Colon (tissue), 2 donors: ENCODE data around the gene RDM1.
"Not testable (repeated sequence)": the region's sequence is repeated elsewhere in the genome, so short reads cannot be mapped to it uniquely, and the experiment has no call there.

Source experiments
- FAIRE-seq: peaks from 2 replicates; lab custom pipeline; 2012; peaks lifted over from hg19 to GRCh38; lab: Jason Lieb, UNC
- donor health status: control.
- donor health status: control.

Gene RDM1, protein sequence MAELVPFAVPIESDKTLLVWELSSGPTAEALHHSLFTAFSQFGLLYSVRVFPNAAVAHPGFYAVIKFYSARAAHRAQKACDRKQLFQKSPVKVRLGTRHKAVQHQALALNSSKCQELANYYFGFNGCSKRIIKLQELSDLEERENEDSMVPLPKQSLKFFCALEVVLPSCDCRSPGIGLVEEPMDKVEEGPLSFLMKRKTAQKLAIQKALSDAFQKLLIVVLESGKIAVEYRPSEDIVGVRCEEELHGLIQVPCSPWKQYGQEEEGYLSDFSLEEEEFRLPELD

DNA sequence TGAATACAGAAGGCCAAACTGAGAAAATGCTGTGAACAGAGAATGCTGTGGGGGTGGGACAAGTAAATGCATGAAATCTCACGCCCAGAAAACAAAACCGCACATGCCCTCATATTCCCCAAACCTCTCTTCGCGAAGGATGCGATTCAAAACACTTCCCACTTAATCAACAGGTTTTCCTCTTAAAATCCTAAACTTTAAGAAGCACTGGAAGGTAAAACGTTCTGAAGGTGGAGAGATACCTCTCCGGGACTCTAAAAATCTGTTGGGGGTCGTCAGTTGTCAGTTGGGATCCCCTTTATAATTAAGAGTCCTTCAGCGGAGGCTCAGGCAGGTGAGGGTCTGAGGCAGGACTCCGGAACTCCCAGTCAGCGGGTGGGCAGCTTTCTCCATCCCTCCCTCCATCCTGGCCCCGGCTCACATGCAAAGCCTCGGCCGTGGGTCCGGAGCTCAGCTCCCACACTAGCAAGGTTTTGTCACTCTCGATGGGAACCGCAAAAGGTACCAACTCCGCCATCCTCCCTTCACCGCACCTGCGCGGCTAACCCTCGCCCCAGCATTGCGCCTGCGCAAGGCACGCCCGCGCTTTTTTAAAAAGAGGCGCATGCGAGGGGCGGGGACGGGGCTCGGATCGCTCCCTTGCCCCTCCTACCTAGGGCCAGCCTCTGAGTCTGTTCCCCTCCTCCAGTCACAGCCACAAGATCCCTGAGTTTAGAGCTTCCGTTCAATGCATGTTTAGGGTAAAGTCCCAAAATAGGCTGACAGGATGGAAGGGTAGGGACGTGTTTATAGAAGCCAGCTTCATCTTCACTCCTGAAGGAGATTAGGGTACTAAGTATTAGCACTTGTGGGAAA, at the start of gene RDM1:
Gene RDM1, minus strand, starts transcription at position 563 of the 855 bp plus-strand sequence. Its CDS starts 46 bp downstream, at position 517.
- FAIRE-seq, result no peak

DNA sequence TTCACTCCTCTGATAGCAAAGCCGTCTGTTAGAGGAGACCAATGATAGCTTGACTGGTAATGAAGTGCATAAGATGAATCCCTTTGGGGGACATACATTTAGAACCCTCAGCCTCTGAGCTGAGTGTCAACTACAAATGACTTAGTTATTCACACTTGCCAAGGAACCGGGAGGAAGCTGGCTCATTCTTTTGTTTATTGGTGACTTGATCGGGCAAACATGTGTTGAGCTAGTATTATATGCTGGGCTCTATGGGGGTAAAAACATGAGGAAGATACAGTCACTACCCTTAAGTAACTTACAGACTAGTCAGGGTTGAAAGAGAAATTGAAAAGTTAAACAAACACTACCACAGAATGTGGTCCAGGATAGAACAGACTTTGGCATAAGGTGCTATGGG, 47.8 kb upstream of the RDM1 start:
- no peak for FAIRE-seq

DNA sequence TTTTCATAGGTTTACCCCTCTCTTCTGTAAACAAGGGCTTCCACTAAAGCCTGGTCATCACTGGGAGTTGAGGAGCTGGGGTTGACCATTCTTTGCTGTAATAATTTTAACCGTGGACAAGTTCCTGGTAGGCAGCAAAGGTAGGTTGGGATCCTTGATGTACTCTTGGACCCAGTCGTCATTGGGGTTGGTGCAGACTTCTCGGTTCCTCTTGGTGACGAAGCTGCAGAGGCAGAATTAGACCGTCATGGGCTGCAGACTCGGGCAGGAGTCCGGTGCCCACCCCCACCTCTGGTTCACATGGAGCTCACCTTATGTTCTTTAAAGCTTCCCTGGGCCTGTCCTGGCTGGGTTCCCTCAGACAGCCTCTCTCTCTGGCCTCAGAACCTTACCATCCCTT, 46.9 kb upstream of the RDM1 start:
- no peak for FAIRE-seq

DNA sequence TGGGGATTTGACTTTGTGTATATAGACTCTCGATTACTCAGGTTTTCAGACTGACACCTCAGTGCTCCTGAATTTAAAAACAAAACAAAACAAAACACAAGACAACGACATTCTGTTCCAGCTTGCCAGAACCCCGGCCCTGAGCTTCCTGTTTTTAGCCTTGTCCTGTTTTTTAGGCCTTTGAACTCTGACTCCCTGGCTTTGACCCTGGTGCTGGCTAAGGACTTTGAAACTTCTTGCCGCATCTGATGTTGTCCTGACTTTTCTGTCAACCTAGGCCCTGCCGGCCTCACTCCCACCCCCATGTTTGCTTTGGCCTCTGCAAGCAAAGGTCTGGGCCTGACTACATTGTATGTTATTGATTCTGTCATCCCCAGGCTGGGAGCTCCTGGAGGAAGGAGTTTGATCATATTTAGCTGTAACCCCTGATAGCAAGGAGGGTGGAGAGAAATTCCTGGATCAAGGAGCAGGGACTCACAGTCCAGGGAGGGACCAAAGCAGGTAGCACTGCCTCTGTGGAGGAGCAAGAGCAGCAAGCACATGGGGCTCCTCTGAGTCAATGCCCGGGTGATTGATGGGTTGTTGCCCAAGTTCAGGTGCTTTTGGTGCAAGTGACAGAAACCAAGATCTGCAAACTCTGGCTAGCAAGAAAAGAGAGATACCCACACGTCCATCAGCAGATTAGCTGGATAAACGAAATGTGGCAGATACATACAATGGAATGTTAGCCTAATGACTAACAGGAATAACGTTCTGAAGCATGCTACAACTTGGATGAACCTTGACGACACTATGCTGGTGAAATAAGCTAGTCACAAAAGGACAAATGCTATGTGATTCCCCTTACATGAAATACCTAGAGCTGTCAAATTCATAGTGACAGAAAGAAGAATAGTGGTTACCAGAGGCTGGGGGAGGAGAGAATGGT, 43.0 kb upstream of the RDM1 start:
- FAIRE-seq, result no peak

DNA sequence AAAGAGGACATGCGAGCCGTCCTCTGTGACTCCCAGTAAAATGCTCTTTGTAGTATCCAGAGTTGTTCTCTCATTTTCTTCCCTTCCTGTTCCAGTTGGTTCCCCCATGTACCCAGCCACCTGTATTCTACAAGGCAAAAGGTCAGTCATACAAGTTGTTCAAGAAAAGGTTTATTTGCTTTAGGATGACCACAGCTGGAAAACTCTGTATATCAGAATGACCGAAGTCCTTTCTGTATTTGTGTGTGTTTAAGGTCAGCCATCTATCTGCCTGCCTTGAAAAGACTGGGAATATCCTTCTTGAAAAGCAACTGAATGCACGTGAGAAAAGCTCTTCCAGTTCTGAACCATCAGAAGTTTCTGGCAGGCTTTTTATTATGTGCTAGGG, 42.4 kb upstream of the RDM1 start:
- no peak for FAIRE-seq

DNA sequence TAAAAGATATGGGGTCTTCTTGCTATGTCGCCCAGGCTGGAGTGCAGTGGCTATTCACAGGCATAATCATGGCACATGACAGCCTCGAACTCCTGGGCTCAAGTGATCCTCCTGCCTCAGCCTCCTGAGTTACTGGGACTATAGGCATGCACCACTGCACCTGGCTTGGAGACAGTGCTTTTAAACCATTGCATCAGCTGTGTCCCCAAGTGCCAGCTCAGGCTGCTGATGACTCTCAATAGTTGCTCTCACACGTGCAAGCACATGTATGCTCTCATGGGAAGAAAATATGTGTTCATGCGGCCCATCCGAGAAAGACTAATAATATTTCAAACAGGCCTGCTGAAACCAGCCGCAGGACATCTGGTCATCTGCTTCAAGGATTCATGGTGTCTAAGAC, 42.0 kb upstream of the RDM1 start:
- FAIRE-seq, result no peak

DNA sequence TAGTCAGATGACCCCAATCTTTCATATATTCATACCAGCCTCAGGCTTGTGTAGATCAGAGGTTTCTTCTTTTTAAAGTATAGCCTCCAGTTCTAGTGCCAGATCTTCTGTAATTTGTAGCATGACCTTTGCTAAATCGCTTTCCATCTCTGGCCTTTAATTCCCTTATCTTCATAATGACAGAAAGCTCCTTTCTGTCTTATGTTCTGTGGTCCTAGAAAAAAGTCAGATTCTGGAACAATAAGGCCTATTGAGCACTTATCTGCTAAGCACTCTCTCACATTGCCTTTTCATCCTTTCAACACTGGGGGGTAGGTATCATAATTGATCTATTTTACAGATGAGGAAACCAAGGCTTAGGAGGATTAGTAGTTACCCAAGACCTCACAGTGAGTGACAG, 41.5 kb upstream of the RDM1 start:
- no peak for FAIRE-seq

DNA sequence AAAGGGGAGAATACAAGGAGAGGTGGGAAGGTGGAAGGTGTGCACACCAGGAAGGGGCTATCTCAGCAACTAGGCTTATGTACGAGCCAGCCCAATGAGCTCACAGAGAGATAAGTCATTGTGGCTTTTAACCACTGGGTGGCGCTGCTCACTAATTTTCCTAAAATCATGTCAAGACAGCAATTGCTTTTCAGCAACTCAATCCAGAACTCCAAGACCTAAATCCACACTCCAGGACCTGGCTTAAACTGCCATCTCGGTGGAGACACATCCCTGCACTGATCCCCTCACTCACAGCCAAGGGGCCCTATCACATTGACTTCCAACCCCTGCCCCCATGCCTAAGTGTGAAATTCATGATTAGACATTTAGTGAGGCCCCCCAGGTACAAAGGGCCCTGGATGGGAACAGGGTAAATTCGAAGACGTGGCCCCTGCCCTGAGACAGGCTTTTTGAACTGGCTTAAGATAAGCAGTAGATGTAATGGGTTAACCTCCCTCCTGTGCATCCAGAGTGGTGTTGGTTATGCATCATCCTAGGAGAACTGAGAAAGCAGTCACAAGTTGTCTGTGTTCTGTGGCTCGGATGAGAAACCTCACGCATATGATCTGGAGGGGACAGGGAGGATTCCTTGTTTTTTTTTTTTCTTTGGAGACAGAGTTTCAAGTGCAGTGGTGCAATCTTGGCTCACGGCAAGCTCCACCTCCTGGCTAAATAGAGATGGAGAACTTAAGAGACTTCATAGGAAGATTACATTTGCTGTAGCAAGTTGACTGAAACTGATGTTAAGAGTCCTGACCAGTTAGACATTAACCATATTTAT, 39.2 kb upstream of the RDM1 start:
- FAIRE-seq, result no peak

DNA sequence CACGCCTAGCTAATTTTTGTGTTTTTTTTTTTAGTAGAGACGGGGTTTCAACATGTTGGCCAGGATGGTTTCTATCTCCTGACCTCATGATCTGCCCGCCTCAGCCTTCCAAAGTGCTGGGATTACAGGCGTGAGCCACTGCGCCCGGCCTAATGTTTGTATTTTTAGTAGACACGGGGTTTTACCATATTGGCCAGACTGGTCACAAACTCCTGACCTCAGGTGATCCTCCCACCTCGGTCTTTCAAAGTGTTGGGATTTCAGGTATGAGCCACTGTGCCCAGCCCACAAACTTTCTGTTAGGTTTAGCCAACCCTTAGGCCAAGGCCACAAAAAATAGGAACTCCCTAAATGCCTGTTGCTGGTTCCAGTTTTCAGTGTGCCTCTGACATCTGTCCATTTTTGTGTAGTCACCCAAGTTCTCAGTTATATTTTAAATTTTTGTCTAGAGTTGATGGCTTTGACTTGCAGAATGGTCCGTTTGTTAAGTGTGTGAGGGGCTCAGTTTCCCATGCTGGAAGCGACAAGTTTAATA, 38.0 kb upstream of the RDM1 start:
- no peak for FAIRE-seq

DNA sequence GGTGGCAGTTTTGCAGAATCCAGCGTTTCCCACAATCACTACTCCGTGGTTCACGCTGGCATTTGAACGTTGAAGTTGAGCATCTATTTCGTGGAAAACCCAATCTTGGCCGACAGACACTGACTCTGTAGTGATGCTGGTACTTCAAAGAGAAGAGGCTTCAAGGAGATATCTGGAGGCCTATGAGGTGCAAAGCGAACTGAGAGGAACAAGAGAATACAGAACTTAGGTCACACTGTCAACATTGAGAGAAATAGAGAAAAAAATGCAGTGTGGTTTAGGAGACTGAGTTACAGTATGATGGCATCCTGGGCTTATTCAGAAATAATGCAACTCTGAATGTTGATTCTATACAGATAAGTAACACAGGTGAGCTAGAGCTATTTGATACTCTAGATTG, 34.7 kb upstream of the RDM1 start:
- no peak for FAIRE-seq

DNA sequence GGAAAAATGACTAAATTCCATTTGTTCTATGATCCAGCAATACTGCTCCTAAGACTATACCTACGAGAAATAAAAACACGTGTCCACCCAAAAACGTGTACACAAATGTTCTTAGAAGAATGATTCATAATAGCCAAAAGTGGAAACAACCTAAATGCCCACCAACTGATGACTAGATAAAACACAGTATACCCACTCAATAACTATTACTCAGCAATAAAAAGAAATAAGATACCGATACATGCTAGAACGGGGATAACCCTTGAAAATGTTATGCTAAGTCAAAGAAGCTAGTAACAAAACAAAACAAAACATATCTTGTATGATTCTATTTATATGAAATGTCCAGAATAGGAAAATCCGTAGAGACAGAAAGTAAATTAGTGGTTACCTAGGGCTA, 33.1 kb upstream of the RDM1 start:
- FAIRE-seq, result no peak

DNA sequence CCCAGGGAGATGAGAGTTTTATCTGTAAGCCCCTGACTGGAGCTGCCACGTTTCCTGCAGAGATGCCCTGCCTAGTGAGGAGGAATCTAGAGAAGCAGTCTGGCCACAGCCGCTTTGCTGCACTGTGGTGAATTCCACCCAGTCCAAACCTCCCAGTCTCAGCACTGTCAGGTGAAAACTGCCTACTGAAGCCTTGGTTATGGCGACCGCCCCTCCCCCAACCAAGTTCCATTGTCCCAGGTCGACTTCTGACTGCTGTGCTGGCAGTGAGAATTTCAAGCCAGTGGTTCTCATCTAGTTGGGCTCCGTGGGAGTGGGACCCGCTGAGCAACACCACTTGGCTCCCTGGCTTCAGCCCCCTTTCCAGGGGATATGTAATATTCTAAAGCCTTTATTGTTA, 23.1 kb upstream of the RDM1 start:
- FAIRE-seq, result no peak

DNA sequence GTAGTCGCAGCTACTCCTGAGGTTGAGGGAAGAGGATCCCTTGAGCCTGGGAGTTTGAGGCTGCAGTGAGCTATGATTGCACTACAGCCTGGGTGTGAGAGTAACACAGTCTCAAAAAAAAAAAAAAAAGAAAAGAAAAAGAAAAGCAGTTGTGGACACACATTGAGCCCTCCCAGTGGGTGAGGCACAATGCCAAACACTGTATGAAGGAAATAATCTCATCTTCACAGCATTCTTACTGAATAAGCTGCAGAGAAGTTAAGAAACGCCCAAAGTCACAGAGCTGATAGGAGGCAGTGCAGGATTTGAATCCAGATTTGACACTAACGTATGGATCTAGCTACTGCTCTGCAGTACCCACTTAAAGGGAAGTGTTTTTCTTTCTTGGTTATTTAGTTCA, 18.8 kb upstream of the RDM1 start:
- FAIRE-seq, result no peak

DNA sequence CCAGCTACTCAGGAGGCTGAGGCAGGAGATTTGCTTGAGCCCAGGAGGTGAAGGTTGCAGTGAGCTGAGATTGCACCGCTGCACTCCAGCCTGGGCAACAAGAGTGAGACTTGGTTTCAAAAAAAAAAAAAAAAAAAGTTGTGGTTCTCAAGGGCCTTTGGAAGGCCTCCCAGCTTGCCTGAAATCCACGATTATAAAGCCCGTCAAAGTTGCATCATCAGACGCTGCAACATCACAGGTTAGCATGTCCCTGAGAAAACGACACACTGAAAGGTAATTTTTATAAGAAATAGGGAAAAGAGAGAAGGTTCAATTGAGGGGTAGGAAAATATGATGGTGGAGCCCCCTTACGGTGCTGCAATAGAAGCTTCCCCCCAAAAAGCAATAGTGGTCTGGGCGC, 17.5 kb upstream of the RDM1 start:
- FAIRE-seq, result no peak

DNA sequence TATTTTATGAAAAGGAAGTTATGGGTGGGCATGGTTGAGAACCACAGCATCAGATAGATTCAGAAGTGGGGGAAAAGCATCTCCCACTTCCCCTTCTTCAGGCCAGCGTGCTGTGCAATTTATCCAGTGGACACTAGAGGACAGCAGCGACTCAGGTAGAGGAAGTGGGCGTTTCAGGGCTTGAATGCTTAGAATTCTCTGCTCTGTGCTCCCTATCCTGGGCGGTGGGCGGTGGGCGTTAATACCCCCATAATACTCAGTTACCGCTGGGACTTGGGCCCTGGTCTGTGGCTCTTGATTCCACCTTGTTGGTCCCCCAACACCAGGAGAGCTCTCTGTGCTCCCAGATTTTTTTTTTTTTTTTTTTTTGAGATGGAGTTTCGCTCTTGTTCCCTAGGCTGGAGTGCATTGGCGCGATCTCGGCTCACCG, 16.6 kb upstream of the RDM1 start:
- no peak for FAIRE-seq

DNA sequence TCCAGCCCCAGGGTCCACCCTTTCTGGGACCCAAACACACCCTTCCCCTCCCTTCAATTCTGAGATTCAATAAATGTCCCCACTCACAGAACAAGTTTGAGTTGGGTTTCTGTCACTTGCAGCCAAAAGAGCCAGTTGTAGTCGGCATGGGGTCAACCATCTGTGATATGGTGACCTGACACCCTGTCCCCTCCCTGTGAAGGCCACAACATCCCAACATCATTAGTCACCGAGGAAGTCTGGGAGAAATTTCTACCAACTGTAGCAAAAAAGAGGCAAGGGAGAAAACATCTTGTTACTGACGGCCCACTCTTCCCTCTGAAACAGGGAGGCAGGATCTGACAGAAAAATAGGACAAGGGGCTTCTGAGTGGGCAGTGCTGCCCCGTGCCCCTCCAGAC, 13.6 kb upstream of the RDM1 start:
- FAIRE-seq, result no peak

DNA sequence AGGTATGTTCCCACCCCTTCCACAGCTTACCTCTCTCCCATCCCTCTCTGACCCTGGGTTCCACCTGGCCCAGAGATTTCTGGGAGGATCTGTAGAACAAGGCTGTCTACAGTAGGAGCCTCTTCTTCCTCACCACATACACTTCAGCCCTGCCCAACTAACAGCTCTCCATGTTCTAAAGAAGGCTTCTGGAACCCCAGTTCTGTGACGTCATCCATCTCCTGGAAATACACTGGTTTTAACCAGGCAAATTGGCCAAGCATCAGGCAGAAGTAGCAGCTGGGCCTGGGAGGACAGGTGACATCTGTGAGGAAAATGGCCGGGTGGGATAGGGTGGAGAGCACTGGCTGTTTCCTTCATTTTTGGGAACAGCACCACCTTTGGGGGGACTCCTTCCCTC, 13.0 kb upstream of the RDM1 start, which contains the start of gene LYZL6:
Gene LYZL6, minus strand, starts transcription at position 177 of the 400 bp plus-strand sequence. CDS start 4,357 bp downstream, outside the sequence.
- FAIRE-seq, result no peak

DNA sequence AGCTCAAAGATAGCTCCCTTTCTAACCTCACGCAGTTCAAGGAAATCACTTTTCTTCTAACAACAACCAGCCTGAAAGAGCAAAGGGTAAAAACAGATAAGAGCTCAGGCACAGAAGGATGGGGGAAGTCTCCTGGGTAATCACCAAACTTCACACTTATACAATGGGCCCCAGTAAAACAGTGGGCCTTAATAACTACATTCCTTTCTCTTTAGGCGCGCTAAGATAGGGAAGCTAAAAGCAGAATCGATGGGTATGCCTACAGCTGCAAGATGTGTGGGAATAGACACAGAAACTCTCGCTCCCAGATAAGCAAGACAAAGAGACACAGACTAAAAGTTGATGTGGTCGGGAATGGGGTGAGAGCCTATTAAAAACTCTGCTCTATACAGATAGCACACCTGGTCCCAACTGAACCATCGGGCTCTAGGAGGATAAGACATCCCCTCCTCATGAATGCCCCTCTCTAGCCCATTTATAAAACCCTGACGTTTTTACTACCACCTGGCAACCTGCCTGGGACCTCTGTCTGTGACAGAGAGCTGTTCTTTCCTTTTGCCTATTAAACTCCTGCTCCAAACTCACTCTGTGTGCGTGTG, 12.1 kb upstream of the RDM1 start:
- FAIRE-seq, result no peak

DNA sequence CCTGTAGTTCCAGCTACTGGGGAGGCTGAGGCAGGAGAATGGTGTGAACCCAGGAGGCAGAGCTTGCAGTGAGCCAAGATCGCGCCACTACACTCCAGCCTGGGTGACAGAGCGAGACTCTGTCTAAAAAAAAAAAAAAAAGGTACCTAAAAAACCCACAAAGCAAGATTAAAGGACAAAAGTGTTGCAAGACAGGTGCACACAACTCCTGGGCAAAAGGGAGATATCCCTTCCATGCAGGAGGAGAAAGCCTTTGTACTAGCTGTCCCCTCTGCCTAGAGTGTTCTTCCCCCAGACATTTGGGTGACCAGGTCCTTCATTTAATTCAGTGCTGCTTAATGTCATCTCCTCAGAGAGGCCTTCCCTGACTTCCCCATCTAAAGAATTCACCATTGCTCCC, 7.9 kb upstream of the RDM1 start:
- FAIRE-seq, result not testable (repeated sequence)

DNA sequence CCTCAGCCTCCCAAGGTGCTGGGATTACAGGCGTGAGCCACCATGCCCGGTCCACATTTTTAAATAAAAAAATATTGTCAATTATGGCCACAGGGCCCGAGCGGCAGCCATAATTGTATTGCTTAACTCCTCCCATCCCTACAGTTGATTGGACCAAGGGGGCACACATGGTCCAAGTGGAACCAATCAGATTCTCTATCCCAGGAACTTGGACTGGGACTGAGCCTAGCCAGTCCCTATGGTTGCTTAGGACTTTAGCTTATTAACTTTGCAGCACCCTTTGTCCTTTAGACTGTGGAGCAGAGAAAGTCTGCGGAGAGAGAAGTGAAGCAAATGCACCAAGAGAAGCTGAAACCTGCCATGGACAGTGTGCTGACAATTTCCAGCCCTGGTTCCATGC, 5.5 kb upstream of the RDM1 start:
- no peak for FAIRE-seq

DNA sequence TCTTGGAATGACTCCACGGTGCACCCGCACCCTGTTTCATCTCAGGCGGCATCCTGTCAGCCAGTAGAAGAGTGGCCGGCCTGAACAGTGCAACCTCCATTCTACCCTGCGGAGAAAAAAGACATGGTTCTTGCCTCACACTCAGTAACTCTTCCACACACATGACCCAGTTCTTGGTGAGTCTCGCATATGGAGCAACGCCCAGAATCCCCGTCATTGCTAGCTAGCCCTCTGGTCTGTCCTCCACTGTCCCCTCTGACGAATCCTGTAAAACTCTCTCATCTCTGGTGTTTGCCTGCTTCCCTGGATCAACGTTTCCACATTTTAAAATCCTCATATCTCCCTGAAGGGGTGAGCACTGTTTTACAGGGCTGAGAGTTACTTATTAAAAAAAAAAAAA, 4.2 kb upstream of the RDM1 start:
- no peak for FAIRE-seq
